Hepatocyte (in vitro differentiated cells): ENCODE measurements around the gene BUD31.

Source experiments
- CTCF ChIP-seq: fragments of 200-600 bp; sonication (generic); IDR thresholded peaks from 2 replicates; pipeline ENCODE4 v1.5.1; 2016; ENCODE audit warnings: antibody characterized with exemption, mild to moderate bottlenecking; ENCODE audit not compliant: poor library complexity
- EZH2 ChIP-seq: fragments of 200-600 bp; sonication (generic); IDR thresholded peaks from 2 replicates; pipeline ENCODE4 v1.6.1; 2016; ENCODE audit warnings: antibody characterized with exemption, mild to moderate bottlenecking, borderline replicate concordance
- EZH2phosphoT487 ChIP-seq: fragments of 200-600 bp; sonication (generic); IDR thresholded peaks from one replicate; pipeline ENCODE4 v1.6.1; 2018; ENCODE audit warnings: antibody characterized with exemption, mild to moderate bottlenecking, low read depth, moderate library complexity; ENCODE audit not compliant: unreplicated experiment, severe bottlenecking

- no peak for TF ChIP-seq CTCF
- TF ChIP-seq EZH2, result no peak
- no peak for TF ChIP-seq EZH2phosphoT487
These were observed 28.5 kb upstream of the BUD31 start for GRCh38 chr7:99380032-99380822.
